H1 (cell line): Measurements from ENCODE around the gene KCNJ12. TPM values are rescaled to one million over a fixed set of nuclear protein-coding genes. Genes with fewer than 3 reads are reported as not detected.

ENCODE experiments used
- CTCF ChIA-PET: fragments of 300-600 bp; sonication (Branson Sonifier 250); formaldehyde crosslinking; loops from one replicate; lab custom pipeline; 2021; ENCODE audit not compliant: partially characterized antibody; lab: Charles Lee
- POLR2A ChIA-PET: fragments of 300-600 bp; sonication (Branson Sonifier 250); formaldehyde crosslinking; loops from one replicate; lab custom pipeline; 2021; ENCODE audit warnings: inconsistent platforms; ENCODE audit not compliant: partially characterized antibody; lab: Charles Lee
- DNase-seq, 2 experiments: peaks; one replicate each; pipeline versions ENCODE4 v3.0.0 to v3.0.0-alpha.2; 2010 to 2022; ENCODE audit warnings: low spot score in 2 of 2, low read depth in 1 of 2, mixed read lengths in 1 of 2
- FAIRE-seq: peaks from 2 replicates; lab custom pipeline; 2011; peaks lifted over from hg19 to GRCh38; lab: Jason Lieb, UNC
- H2AFZ ChIP-seq: 2 replicates; pipeline ENCODE4 v1.8.1; 2012; ENCODE audit warnings: low read length, inconsistent platforms
- H2AK5ac ChIP-seq: 2 replicates; pipeline ENCODE4 v1.6.1; 2013; ENCODE audit warnings: low read depth, low read length
- H2BK120ac ChIP-seq: replicated peaks from 2 replicates; pipeline ENCODE3; 2013; ENCODE audit warnings: low read depth, low read length, inconsistent platforms
- H2BK12ac ChIP-seq: 2 replicates; pipeline ENCODE4 v1.6.1; 2013; ENCODE audit warnings: low read depth, low read length
- H2BK15ac ChIP-seq: 2 replicates; pipeline ENCODE4 v1.6.1; 2013; ENCODE audit warnings: low read length
- H2BK20ac ChIP-seq: 2 replicates; pipeline ENCODE4 v1.6.1; 2013; ENCODE audit warnings: low read length
- H2BK5ac ChIP-seq: 2 replicates; pipeline ENCODE4 v1.6.1; 2013; ENCODE audit warnings: low read depth, low read length
- H3K14ac ChIP-seq: 2 replicates; pipeline ENCODE4 v1.6.1; 2013; ENCODE audit warnings: inconsistent platforms; ENCODE audit not compliant: insufficient read length
- H3K18ac ChIP-seq: 2 replicates; pipeline ENCODE4 v1.6.1; 2013; ENCODE audit warnings: low read length; ENCODE audit errors: extremely low read depth
- H3K23ac ChIP-seq: 2 replicates; pipeline ENCODE4 v1.6.1; 2013; ENCODE audit warnings: inconsistent platforms; ENCODE audit not compliant: insufficient read length
- H3K23me2 ChIP-seq: 2 replicates; pipeline ENCODE4 v1.6.1; 2013; ENCODE audit warnings: low read depth, low read length
- H3K27ac ChIP-seq: 2 replicates; pipeline ENCODE4 v1.6.1; 2011; ENCODE audit warnings: low read depth, low read length, inconsistent platforms
- H3K27me3 ChIP-seq, 4 experiments: replicated peaks in 1 of 4; 1 replicate in 1 of 4; 2 replicates in 3 of 4; pipeline versions ENCODE4 v1.6.1 to v1.8.1; 2011 to 2013; ENCODE audit warnings: low read length in 3 of 4, mild to moderate bottlenecking in 3 of 4, inconsistent platforms in 2 of 4, mixed read lengths in 2 of 4, moderate library complexity in 1 of 4; ENCODE audit not compliant: control insufficient read depth in 3 of 4, insufficient read depth in 3 of 4; ENCODE audit errors: extremely low read depth in 1 of 4
- H3K36me3 ChIP-seq, 4 experiments: 2 replicates each; pipeline versions ENCODE4 v1.6.1 to v1.8.1; 2011 to 2013; ENCODE audit warnings: mild to moderate bottlenecking in 4 of 4, low read length in 3 of 4, moderate library complexity in 2 of 4, control low read depth in 1 of 4, inconsistent platforms in 1 of 4; ENCODE audit not compliant: insufficient read depth in 4 of 4, control insufficient read depth in 2 of 4
- H3K4ac ChIP-seq: replicated peaks from 2 replicates; pipeline ENCODE3; 2013; ENCODE audit warnings: low read length, low read depth, mixed read lengths, inconsistent platforms; ENCODE audit not compliant: insufficient read length
- H3K4me1 ChIP-seq, 4 experiments: replicated peaks in 1 of 4; 1 replicate in 1 of 4; 2 replicates in 3 of 4; pipeline versions ENCODE4 v1.6.1 to v1.8.1; 2011 to 2013; ENCODE audit warnings: low read length in 3 of 4, inconsistent platforms in 2 of 4, mixed read lengths in 1 of 4; ENCODE audit not compliant: insufficient read depth in 4 of 4, control insufficient read depth in 3 of 4
- H3K4me2 ChIP-seq, 2 experiments: 2 replicates each; pipeline versions ENCODE4 v1.6.1 to v1.8.1; 2011 to 2013; ENCODE audit warnings: low read depth in 2 of 2, low read length in 2 of 2, control low read depth in 1 of 2, inconsistent platforms in 1 of 2, mild to moderate bottlenecking in 1 of 2; ENCODE audit not compliant: insufficient read depth in 1 of 2
- H3K4me3 ChIP-seq, 4 experiments: fragments of 200-600, 300-600 bp in 1 of 4; sonication (generic), shearing (Covaris generic), sonication (Bioruptor Twin) in 1 of 4; 2 replicates each; pipeline versions ENCODE4 v1.5.1 to v1.8.1; 2011 to 2016; ENCODE audit warnings: low read length in 4 of 4, low read depth in 3 of 4, control low read depth in 2 of 4, inconsistent platforms in 2 of 4, mild to moderate bottlenecking in 2 of 4, mixed read lengths in 1 of 4, moderate library complexity in 1 of 4; ENCODE audit not compliant: insufficient read depth in 2 of 4; ENCODE audit errors: extremely low read depth in 1 of 4
- H3K56ac ChIP-seq: replicated peaks from 2 replicates; pipeline ENCODE3; 2013; ENCODE audit warnings: low read depth, mild to moderate bottlenecking, mixed read lengths, low read length, inconsistent platforms; ENCODE audit not compliant: insufficient read length
- H3K79me1 ChIP-seq: 2 replicates; pipeline ENCODE4 v1.6.1; 2013; ENCODE audit warnings: low read depth, low read length, control low read depth
- H3K79me2 ChIP-seq, 2 experiments: 2 replicates each; pipeline versions ENCODE4 v1.6.1 to v1.8.1; 2012 to 2013; ENCODE audit warnings: low read length in 2 of 2, mild to moderate bottlenecking in 2 of 2, inconsistent platforms in 1 of 2; ENCODE audit not compliant: insufficient read depth in 2 of 2, control insufficient read depth in 1 of 2
- H3K9ac ChIP-seq, 4 experiments: replicated peaks in 1 of 4; 1 replicate in 1 of 4; 2 replicates in 3 of 4; pipeline versions ENCODE4 v1.6.1 to v1.8.1; 2011 to 2013; ENCODE audit warnings: low read depth in 3 of 4, low read length in 3 of 4, control low read depth in 2 of 4, mild to moderate bottlenecking in 2 of 4, moderate library complexity in 2 of 4, inconsistent platforms in 1 of 4; ENCODE audit errors: extremely low read depth in 1 of 4
- H3K9me3 ChIP-seq, 2 experiments: 2 replicates each; pipeline versions ENCODE4 v1.6.1 to v1.8.1; 2012 to 2013; ENCODE audit warnings: mild to moderate bottlenecking in 2 of 2, moderate library complexity in 2 of 2, control low read depth in 1 of 2, inconsistent platforms in 1 of 2, low read depth in 1 of 2, low read length in 1 of 2, mixed read lengths in 1 of 2; ENCODE audit not compliant: insufficient read depth in 2 of 2
- H4K20me1 ChIP-seq, 2 experiments: replicated peaks in 1 of 2; 2 replicates each; pipeline versions ENCODE3 to v1.8.1; 2011 to 2013; ENCODE audit warnings: inconsistent platforms in 2 of 2, low read length in 2 of 2, mild to moderate bottlenecking in 1 of 2; ENCODE audit not compliant: insufficient read depth in 2 of 2, control insufficient read depth in 1 of 2
- H4K5ac ChIP-seq: 2 replicates; pipeline ENCODE4 v1.6.1; 2013; ENCODE audit warnings: low read length, low read depth, mixed read lengths, inconsistent platforms; ENCODE audit not compliant: insufficient read length
- H4K8ac ChIP-seq: 2 replicates; pipeline ENCODE4 v1.8.0; 2013; ENCODE audit warnings: mild to moderate bottlenecking, moderate library complexity, low read length, inconsistent platforms; ENCODE audit not compliant: insufficient read depth; ENCODE audit errors: extremely low read depth
- H4K91ac ChIP-seq: replicated peaks from 2 replicates; pipeline ENCODE3; 2013; ENCODE audit warnings: low read length, mixed read lengths, inconsistent platforms; ENCODE audit not compliant: insufficient read length
- CBX5 ChIP-seq: fragments of 300-800, 300-1000 bp; sonication (generic); IDR thresholded peaks from 2 replicates; pipeline ENCODE4 v1.7.1; 2016; ENCODE audit warnings: antibody characterized with exemption, low read length, low read depth
- CHD1 ChIP-seq: IDR thresholded peaks from 2 replicates; pipeline ENCODE4 v1.6.1; 2012; ENCODE audit warnings: low read depth, low read length, improper control_type of control experiment
- EGR1 ChIP-seq: IDR thresholded peaks from 2 replicates; pipeline ENCODE4 v1.6.1; 2011; ENCODE audit warnings: low read depth, low read length, borderline replicate concordance
- EZH2 ChIP-seq: fragments of 200-600 bp; sonication (generic); IDR thresholded peaks from 2 replicates; pipeline ENCODE4 v1.7.1; 2012; ENCODE audit warnings: low read depth, mild to moderate bottlenecking, moderate library complexity, low read length, inconsistent platforms; ENCODE audit not compliant: severe bottlenecking
- HDAC6 ChIP-seq: IDR thresholded peaks from one replicate; pipeline ENCODE4 v1.7.1; 2012; ENCODE audit warnings: low read depth, mild to moderate bottlenecking, inconsistent platforms, low read length, moderate library complexity
- KDM5A ChIP-seq: fragments of 200-600 bp; IDR thresholded peaks from 2 replicates; pipeline ENCODE4 v1.7.1; 2012; ENCODE audit warnings: mild to moderate bottlenecking, low read length, inconsistent platforms, mixed read lengths
- NRF1 ChIP-seq: IDR thresholded peaks from 2 replicates; pipeline ENCODE4 v1.6.1; 2011; ENCODE audit warnings: mild to moderate bottlenecking, low read depth, low read length, improper control_type of control experiment
- POU5F1 ChIP-seq: IDR thresholded peaks from 2 replicates; pipeline ENCODE4 v1.6.1; 2011; ENCODE audit warnings: low read depth, mild to moderate bottlenecking, low read length, moderate library complexity
- SP1 ChIP-seq: IDR thresholded peaks from 2 replicates; pipeline ENCODE4 v1.6.1; 2011; ENCODE audit warnings: low read depth, low read length
- TBP ChIP-seq: IDR thresholded peaks from 2 replicates; pipeline ENCODE4 v1.6.1; 2011; ENCODE audit warnings: low read depth, low read length, improper control_type of control experiment
- TCF12 ChIP-seq: IDR thresholded peaks from 2 replicates; pipeline ENCODE4 v1.6.1; 2011; ENCODE audit warnings: low read depth, mild to moderate bottlenecking, low read length
- WGBS, 2 experiments: shearing (Covaris generic) in 1 of 2; methylation state at CpG; one replicate each; pipeline versions ENCODE4 v1.1.6 to v1.1.7; 2013 to 2015; ENCODE audit warnings: low lambda C conversion rate in 2 of 2, mixed read lengths in 2 of 2, inconsistent platforms in 1 of 2, low coverage in 1 of 2, missing lambda C conversion rate in 1 of 2; ENCODE audit not compliant: insufficient replicate concordance in 2 of 2, insufficient coverage in 1 of 2, insufficient read length in 1 of 2; ENCODE audit errors: extremely low coverage in 1 of 2, missing lambda C conversion rate in 1 of 2; 5-methylcytosine and 5-hydroxymethylcytosine counted together
- polyA plus RNA-seq, 7 experiments: library from polyadenylated mRNA; depleted of rRNA in 3 of 7; stranded (reverse) in 5 of 7; unstranded in 2 of 7; fragments of >200 nt in 5 of 7; fragments of 200-250 nt in 2 of 7; gene quantifications; 1 replicate in 5 of 7; 2 replicates in 1 of 7; 4 replicates in 1 of 7; pipeline versions ENCODE4 v1.2.1 to v1.2.3, GENCODE V29; 2011 to 2013; ENCODE audit warnings: missing spikeins in 2 of 7, mixed read lengths in 2 of 7
- total RNA-seq: library from RNA; stranded (reverse); fragmentation: NEBNext Ultra II Directional; extraction: Animal tissue kit (Norgen Biotek cat#: 25700); gene quantifications from 2 replicates; pipeline ENCODE4 v1.2.1, GENCODE V29; 2021
- TF ChIP-seq, protein P1 (sequence below): IDR thresholded peaks from 2 replicates; pipeline ENCODE4 v1.6.1; 2012; ENCODE audit warnings: inconsistent platforms

Gene KCNJ12
- total and polyA plus RNA-seq, 2 of the 8 experiments (the other 6 are each of a cell fraction or from before 2014, with no cell fraction given): 1.2 to 1.5 TPM

DNA sequence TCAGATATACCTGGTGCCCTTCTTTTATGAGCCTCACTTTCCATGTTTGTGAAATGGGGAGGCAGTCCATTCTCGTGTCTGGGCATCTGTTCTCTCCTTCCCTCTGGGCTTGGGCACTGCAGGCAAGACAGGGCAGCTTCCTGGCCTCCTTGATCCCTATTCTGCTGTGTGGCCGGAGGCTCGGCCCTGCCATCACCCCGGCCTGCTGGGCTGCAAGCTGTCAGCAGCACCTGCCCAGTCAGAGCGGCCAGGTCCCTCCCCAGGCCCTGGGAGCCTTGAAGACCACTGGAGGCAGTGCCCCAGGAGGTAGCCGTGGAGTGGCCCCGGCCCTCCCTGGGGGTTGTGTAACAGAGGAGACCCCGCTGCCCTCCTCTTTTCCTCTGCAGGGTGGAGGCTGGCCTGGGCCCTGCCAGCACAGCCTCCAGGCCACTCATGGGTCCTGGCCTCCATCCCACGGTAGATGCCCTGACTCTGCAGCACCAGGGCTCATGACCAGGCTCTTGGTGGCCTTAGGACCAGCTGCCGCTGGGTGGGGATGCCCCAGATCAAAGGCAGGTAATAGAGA is 9.2 kb downstream of the KCNJ12 start:
- Histone ChIP-seq H2BK120ac (no peak overlapping the region), H4K91ac (no peak overlapping the region), H2BK5ac (no peak overlapping the region), H2BK20ac (no peak overlapping the region), H3K23me2 (no peaks in the 10 kb centered on the region), H3K27me3 (no peaks in the 10 kb centered on the region; a peak in 1 of 7 replicates), H3K56ac (no peak overlapping the region), H3K18ac (no peak overlapping the region), H2BK15ac (no peak overlapping the region), H4K8ac (no peak overlapping the region), H3K27ac (no peak overlapping the region), H3K4me2 (no peak overlapping the region), H3K4ac (no peak overlapping the region), H3K9ac (no peak overlapping the region), H3K4me3 (no peak overlapping the region), H2AK5ac (no peak overlapping the region), H3K4me1 (no peaks in the 10 kb centered on the region), H3K9me3 (no peaks in the 10 kb centered on the region), H3K23ac (no peak overlapping the region), H3K36me3 (no peaks in the 10 kb centered on the region), H4K20me1 (no peaks in the 10 kb centered on the region), H3K14ac (no peak overlapping the region), H3K79me1 (no peaks in the 10 kb centered on the region), H4K5ac (no peak overlapping the region), H2AFZ (no peak overlapping the region), H3K79me2 (no peaks in the 10 kb centered on the region), H2BK12ac (no peak overlapping the region)
- DNase-seq (no peak), FAIRE-seq (no peak)
- POLR2A ChIA-PET: interaction anchor here (0.9 kb wide), 1 partner anchor 8 kb away, joined by 3 read pairs; no protein-coding TSS in a partner anchor
- CTCF ChIA-PET: no interaction called here
- 91% methylated on average over 10 of the region's 10 CpGs; no CpG with 5 or more reads in 1 of the 2 experiments for WGBS, 2 experiments
- TF ChIP-seq EZH2: no peak
- TF ChIP-seq, protein P1, sequence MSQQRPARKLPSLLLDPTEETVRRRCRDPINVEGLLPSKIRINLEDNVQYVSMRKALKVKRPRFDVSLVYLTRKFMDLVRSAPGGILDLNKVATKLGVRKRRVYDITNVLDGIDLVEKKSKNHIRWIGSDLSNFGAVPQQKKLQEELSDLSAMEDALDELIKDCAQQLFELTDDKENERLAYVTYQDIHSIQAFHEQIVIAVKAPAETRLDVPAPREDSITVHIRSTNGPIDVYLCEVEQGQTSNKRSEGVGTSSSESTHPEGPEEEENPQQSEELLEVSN: no peak
- no peak for TF ChIP-seq NRF1
- no peak for TF ChIP-seq TBP
- no peak for TF ChIP-seq KDM5A
- no peak for TF ChIP-seq CHD1
- no peak for TF ChIP-seq EGR1
- TF ChIP-seq SP1: no peak
- TF ChIP-seq CBX5: no peak
- no peak for TF ChIP-seq TCF12
- TF ChIP-seq POU5F1: no peak
- no peak for TF ChIP-seq HDAC6
